Measurements from ENCODE around the gene NEURL1.

DNA sequence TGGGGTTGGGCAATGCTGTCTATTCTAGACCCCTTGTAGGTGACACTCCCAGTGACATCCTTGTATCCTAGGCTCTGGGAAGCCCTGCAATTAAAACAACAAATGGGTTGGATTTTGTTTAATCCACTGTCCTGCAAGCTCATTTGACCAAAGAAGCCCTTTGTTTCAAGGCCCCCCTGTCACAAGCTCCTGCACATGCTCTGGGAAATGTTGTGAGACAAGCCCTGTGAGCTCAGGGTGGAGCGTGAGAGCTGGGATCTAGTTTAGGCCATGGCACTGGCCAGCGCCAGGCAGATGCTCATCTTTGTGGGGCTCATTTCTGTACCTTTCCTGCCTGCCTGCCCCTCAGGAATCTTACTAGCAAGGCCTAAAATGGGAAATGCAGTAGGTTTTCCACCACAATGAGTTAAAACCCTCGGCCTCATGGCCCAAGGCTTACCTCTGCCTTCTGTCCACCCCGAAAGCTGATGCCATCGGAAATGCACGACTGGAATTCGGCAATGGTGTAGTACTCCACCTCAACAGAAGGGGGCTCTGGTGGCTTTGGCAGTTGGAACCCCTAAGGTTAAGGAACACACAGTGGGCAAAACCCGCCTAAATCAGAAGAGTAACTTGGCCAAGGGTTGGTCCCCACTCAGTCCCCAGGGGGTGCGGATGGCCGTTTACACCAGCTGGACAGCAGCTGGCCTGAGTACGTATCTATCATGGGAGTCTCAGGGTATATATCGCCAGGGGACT lies 112.0 kb downstream of the NEURL1 start:
- TF ChIP-seq, protein P1, sequence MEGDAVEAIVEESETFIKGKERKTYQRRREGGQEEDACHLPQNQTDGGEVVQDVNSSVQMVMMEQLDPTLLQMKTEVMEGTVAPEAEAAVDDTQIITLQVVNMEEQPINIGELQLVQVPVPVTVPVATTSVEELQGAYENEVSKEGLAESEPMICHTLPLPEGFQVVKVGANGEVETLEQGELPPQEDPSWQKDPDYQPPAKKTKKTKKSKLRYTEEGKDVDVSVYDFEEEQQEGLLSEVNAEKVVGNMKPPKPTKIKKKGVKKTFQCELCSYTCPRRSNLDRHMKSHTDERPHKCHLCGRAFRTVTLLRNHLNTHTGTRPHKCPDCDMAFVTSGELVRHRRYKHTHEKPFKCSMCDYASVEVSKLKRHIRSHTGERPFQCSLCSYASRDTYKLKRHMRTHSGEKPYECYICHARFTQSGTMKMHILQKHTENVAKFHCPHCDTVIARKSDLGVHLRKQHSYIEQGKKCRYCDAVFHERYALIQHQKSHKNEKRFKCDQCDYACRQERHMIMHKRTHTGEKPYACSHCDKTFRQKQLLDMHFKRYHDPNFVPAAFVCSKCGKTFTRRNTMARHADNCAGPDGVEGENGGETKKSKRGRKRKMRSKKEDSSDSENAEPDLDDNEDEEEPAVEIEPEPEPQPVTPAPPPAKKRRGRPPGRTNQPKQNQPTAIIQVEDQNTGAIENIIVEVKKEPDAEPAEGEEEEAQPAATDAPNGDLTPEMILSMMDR (IDR thresholded peaks at IDR 0.05), result peak; percentile 52
- no peak for TF ChIP-seq EZH2 (IDR thresholded peaks at IDR 0.05; ENCODE audit: borderline replicate concordance, insufficient read depth, low read depth, low read length, poor library complexity, severe bottlenecking)
